GM20000 (cell line): ENCODE data around the gene ARHGAP42.
"Not testable (repeated sequence)": the region's sequence is repeated elsewhere in the genome, so short reads cannot be mapped to it uniquely, and the experiment has no call there.

Experiments used
- DNase-seq: peaks from one replicate; pipeline ENCODE4 v3.0.0; 2012; ENCODE audit warnings: low spot score
- CTCF ChIP-seq: IDR thresholded peaks from 2 replicates; pipeline ENCODE4 v1.5.1; 2012; ENCODE audit warnings: mild to moderate bottlenecking, control low read depth; ENCODE audit errors: extremely low read depth, missing control alignments

Gene ARHGAP42

GRCh38 chr11:100738701-100739270, 51.7 kb downstream of the ARHGAP42 start:
- DNase-seq, result no peak
- no peak for TF ChIP-seq CTCF

GRCh38 chr11:100739666-100740065, 52.6 kb downstream of the ARHGAP42 start:
- DNase-seq, result no peak
- TF ChIP-seq CTCF, result no peak

- TF ChIP-seq CTCF, result no peak
- no peak for DNase-seq
Observed at GRCh38 chr11:100740440-100740839, 53.4 kb downstream of the ARHGAP42 start.

- DNase-seq, result no peak
- TF ChIP-seq CTCF, result no peak
Observed at GRCh38 chr11:100741866-100742625, 55.0 kb downstream of the ARHGAP42 start.

- DNase-seq, result no peak
- TF ChIP-seq CTCF, result no peak
Observed at GRCh38 chr11:100746448-100746847, 59.4 kb downstream of the ARHGAP42 start.

- DNase-seq, result no peak
- no peak for TF ChIP-seq CTCF
Observed at GRCh38 chr11:100748153-100748552, 61.1 kb downstream of the ARHGAP42 start.

- not testable (repeated sequence) for DNase-seq
Observed at GRCh38 chr11:100749887-100750565, 62.9 kb downstream of the ARHGAP42 start.

- DNase-seq, result not testable (repeated sequence)
Observed at GRCh38 chr11:100750566-100750891, 63.4 kb downstream of the ARHGAP42 start.
